ENCODE data around the gene NLGN1.

The NLGN1 gene

GRCh38 chr3:174276826-174277225 lies 879.3 kb downstream of the NLGN1 start:
- Mint-ChIP-seq H3K36me3 (no peaks in the 10 kb centered on the region), H3K27ac (no peak overlapping the region), H3K27me3 (no peaks in the 10 kb centered on the region), H3K4me3 (no peak overlapping the region), H3K4me1 (no peaks in the 10 kb centered on the region), H3K9me3 (peaks cover 3% of the 10 kb centered on the region)
- ATAC-seq = no peak

- H3K9me3 Mint-ChIP-seq = no peaks in the 10 kb centered on the region
- no peak overlapping the region for H3K4me3 Mint-ChIP-seq
- no peaks in the 10 kb centered on the region for H3K4me1 Mint-ChIP-seq
- no peak overlapping the region for H3K27ac Mint-ChIP-seq
- ATAC-seq = no peak
- H3K36me3 Mint-ChIP-seq = no peaks in the 10 kb centered on the region
- H3K27me3 Mint-ChIP-seq = no peaks in the 10 kb centered on the region
Observed at GRCh38 chr3:174278094-174278493, 880.5 kb downstream of the NLGN1 start.

- H3K27me3 Mint-ChIP-seq = no peaks in the 10 kb centered on the region
- H3K4me3 Mint-ChIP-seq = no peak overlapping the region
- no peaks in the 10 kb centered on the region for H3K36me3 Mint-ChIP-seq
- H3K4me1 Mint-ChIP-seq = no peaks in the 10 kb centered on the region
- no peak for ATAC-seq
- H3K9me3 Mint-ChIP-seq = no peaks in the 10 kb centered on the region
- no peak overlapping the region for H3K27ac Mint-ChIP-seq
Observed at GRCh38 chr3:174280186-174280585, 882.6 kb downstream of the NLGN1 start.

- no peak overlapping the region for H3K27ac Mint-ChIP-seq
- H3K27me3 Mint-ChIP-seq = no peaks in the 10 kb centered on the region
- no peaks in the 10 kb centered on the region for H3K4me1 Mint-ChIP-seq
- no peak overlapping the region for H3K4me3 Mint-ChIP-seq
- no peaks in the 10 kb centered on the region for H3K9me3 Mint-ChIP-seq
- no peaks in the 10 kb centered on the region for H3K36me3 Mint-ChIP-seq
- no peak for ATAC-seq
Observed at GRCh38 chr3:174285242-174285864, 887.8 kb downstream of the NLGN1 start.

- no peaks in the 10 kb centered on the region for H3K27me3 Mint-ChIP-seq
- no peak overlapping the region for H3K27ac Mint-ChIP-seq
- H3K36me3 Mint-ChIP-seq = no peaks in the 10 kb centered on the region
- no peaks in the 10 kb centered on the region for H3K4me1 Mint-ChIP-seq
- H3K9me3 Mint-ChIP-seq = no peaks in the 10 kb centered on the region
- no peak for ATAC-seq
- H3K4me3 Mint-ChIP-seq = no peak overlapping the region
Observed at GRCh38 chr3:174287705-174288104, 890.2 kb downstream of the NLGN1 start.

GRCh38 chr3:174294616-174295015 lies 897.1 kb downstream of the NLGN1 start:
- Mint-ChIP-seq H3K4me3 (no peak overlapping the region), H3K27ac (no peak overlapping the region), H3K36me3 (no peaks in the 10 kb centered on the region), H3K27me3 (no peaks in the 10 kb centered on the region), H3K4me1 (no peaks in the 10 kb centered on the region), H3K9me3 (peaks cover 5% of the 10 kb centered on the region)
- no peak for ATAC-seq

GRCh38 chr3:174295306-174296092 lies 898.0 kb downstream of the NLGN1 start:
- ATAC-seq = no peak
- Mint-ChIP-seq H3K4me3 (no peak overlapping the region), H3K4me1 (no peaks in the 10 kb centered on the region), H3K27ac (no peak overlapping the region), H3K9me3 (peaks cover 7% of the 10 kb centered on the region), H3K36me3 (no peaks in the 10 kb centered on the region), H3K27me3 (no peaks in the 10 kb centered on the region)

- Mint-ChIP-seq H3K4me3 (no peak overlapping the region), H3K27ac (no peak overlapping the region), H3K27me3 (no peaks in the 10 kb centered on the region), H3K9me3 (peaks cover 10% of the 10 kb centered on the region), H3K36me3 (no peaks in the 10 kb centered on the region), H3K4me1 (no peaks in the 10 kb centered on the region)
- no peak for ATAC-seq
Observed at GRCh38 chr3:174302746-174303315, 905.3 kb downstream of the NLGN1 start.

GRCh38 chr3:174303907-174304560 lies 906.5 kb downstream of the NLGN1 start:
- no peak overlapping the region for H3K4me3 Mint-ChIP-seq
- H3K36me3 Mint-ChIP-seq = no peaks in the 10 kb centered on the region
- H3K9me3 Mint-ChIP-seq = peaks cover 8% of the 10 kb centered on the region
- H3K27ac Mint-ChIP-seq = no peak overlapping the region
- H3K4me1 Mint-ChIP-seq = no peaks in the 10 kb centered on the region
- no peak for ATAC-seq
- H3K27me3 Mint-ChIP-seq = no peaks in the 10 kb centered on the region

- Mint-ChIP-seq H3K36me3 (no peaks in the 10 kb centered on the region), H3K4me3 (no peak overlapping the region), H3K9me3 (peaks cover 5% of the 10 kb centered on the region), H3K4me1 (no peaks in the 10 kb centered on the region), H3K27me3 (no peaks in the 10 kb centered on the region), H3K27ac (no peak overlapping the region)
- no peak for ATAC-seq
Observed at GRCh38 chr3:174308736-174309135, 911.2 kb downstream of the NLGN1 start.

GRCh38 chr3:174310475-174310983 lies 913.0 kb downstream of the NLGN1 start:
- no peak for ATAC-seq
- Mint-ChIP-seq H3K4me3 (no peak overlapping the region), H3K9me3 (peaks cover 5% of the 10 kb centered on the region), H3K27me3 (no peaks in the 10 kb centered on the region), H3K27ac (no peak overlapping the region), H3K36me3 (no peaks in the 10 kb centered on the region), H3K4me1 (no peaks in the 10 kb centered on the region)

GRCh38 chr3:174315225-174315624 lies 917.7 kb downstream of the NLGN1 start:
- H3K27ac Mint-ChIP-seq = no peak overlapping the region

GRCh38 chr3:174317005-174317404 lies 919.5 kb downstream of the NLGN1 start:
- no peak for ATAC-seq

More at GRCh38 chr3:174315225-174315624, 917.7 kb downstream of the NLGN1 start:
- H3K9me3 Mint-ChIP-seq = peaks cover 12% of the 10 kb centered on the region
- H3K4me1 Mint-ChIP-seq = no peaks in the 10 kb centered on the region
- ATAC-seq = no peak
- no peaks in the 10 kb centered on the region for H3K27me3 Mint-ChIP-seq
- H3K4me3 Mint-ChIP-seq = no peak overlapping the region
- no peaks in the 10 kb centered on the region for H3K36me3 Mint-ChIP-seq

GRCh38 chr3:174318181-174318580 lies 920.6 kb downstream of the NLGN1 start:
- Mint-ChIP-seq H3K4me3 (no peak overlapping the region), H3K4me1 (no peaks in the 10 kb centered on the region), H3K27me3 (no peaks in the 10 kb centered on the region), H3K9me3 (peaks cover 26% of the 10 kb centered on the region), H3K27ac (no peak overlapping the region), H3K36me3 (no peaks in the 10 kb centered on the region)
- no peak for ATAC-seq

More at GRCh38 chr3:174317005-174317404, 919.5 kb downstream of the NLGN1 start:
- Mint-ChIP-seq H3K36me3 (no peaks in the 10 kb centered on the region), H3K4me1 (no peaks in the 10 kb centered on the region), H3K27ac (no peak overlapping the region), H3K9me3 (peaks cover 20% of the 10 kb centered on the region), H3K27me3 (no peaks in the 10 kb centered on the region), H3K4me3 (no peak overlapping the region)

- Mint-ChIP-seq H3K27ac (no peak overlapping the region), H3K36me3 (no peaks in the 10 kb centered on the region), H3K4me1 (no peaks in the 10 kb centered on the region), H3K9me3 (peaks cover 26% of the 10 kb centered on the region), H3K4me3 (no peak overlapping the region), H3K27me3 (no peaks in the 10 kb centered on the region)
- no peak for ATAC-seq
Observed at GRCh38 chr3:174321548-174321947, 924.0 kb downstream of the NLGN1 start.

Measured in stimulated activated memory B cell treated with anti-CD40 and anti-IgM and Interleukin-4, amounts not matched to agents 10 μg/mL and 1 μg/mL and 100 μg/mL, for 72 hours (primary cell).